Fibroblast of upper back skin (primary cell): ENCODE data around the gene UPK1A.

Experiments
- DNase-seq: peaks from one replicate; pipeline ENCODE4 v3.0.0-alpha.2; 2013

UPK1A gene

GRCh38 chr19:35693835-35694599, 27.7 kb downstream of the UPK1A start:
- peak; percentile 85 for DNase-seq

- DNase-seq, result no peak
These were observed 29.6 kb downstream of the UPK1A start for GRCh38 chr19:35695895-35696422.

GRCh38 chr19:35696835-35697234, 30.5 kb downstream of the UPK1A start:
- no peak for DNase-seq

GRCh38 chr19:35702223-35703012, 36.1 kb downstream of the UPK1A start:
- DNase-seq, result peak; percentile 97

- no peak for DNase-seq
These were observed 37.0 kb downstream of the UPK1A start for GRCh38 chr19:35703343-35703742.

GRCh38 chr19:35704218-35704617, 37.9 kb downstream of the UPK1A start, which contains the start of gene ZBTB32:
Gene ZBTB32, plus strand, starts transcription at chr19:35704558. Its CDS starts 10,069 bp downstream, at chr19:35714627.
- peak; percentile 52 for DNase-seq

- no peak for DNase-seq
These were observed 42.1 kb downstream of the UPK1A start for GRCh38 chr19:35708391-35708790.

- no peak for DNase-seq
These were observed 44.7 kb downstream of the UPK1A start for GRCh38 chr19:35710784-35711723.

GRCh38 chr19:35712567-35713505, 46.5 kb downstream of the UPK1A start:
- DNase-seq, result no peak

GRCh38 chr19:35713506-35713850, 47.2 kb downstream of the UPK1A start:
- no peak for DNase-seq

- DNase-seq, result no peak
These were observed 47.7 kb downstream of the UPK1A start for GRCh38 chr19:35713904-35714495.

- no peak for DNase-seq
These were observed 48.5 kb downstream of the UPK1A start for GRCh38 chr19:35714601-35715354.

GRCh38 chr19:35715355-35715809, 49.1 kb downstream of the UPK1A start:
- no peak for DNase-seq

- peak; percentile 22 for DNase-seq
These were observed 49.9 kb downstream of the UPK1A start for GRCh38 chr19:35715981-35716800.

- peak; percentile 79 for DNase-seq
These were observed 50.7 kb downstream of the UPK1A start for GRCh38 chr19:35716801-35717664.

- peak; percentile 97 for DNase-seq
These were observed 51.5 kb downstream of the UPK1A start, which contains the start of gene KMT2B for GRCh38 chr19:35717665-35718344. Gene KMT2B, plus strand, starts transcription at chr19:35718003. Its CDS starts 16 bp downstream, at chr19:35718019.

- DNase-seq, result peak; percentile 5
These were observed 52.2 kb downstream of the UPK1A start for GRCh38 chr19:35718345-35719041.
